ENCODE data around the gene ICA1.

ICA1 gene

DNA sequence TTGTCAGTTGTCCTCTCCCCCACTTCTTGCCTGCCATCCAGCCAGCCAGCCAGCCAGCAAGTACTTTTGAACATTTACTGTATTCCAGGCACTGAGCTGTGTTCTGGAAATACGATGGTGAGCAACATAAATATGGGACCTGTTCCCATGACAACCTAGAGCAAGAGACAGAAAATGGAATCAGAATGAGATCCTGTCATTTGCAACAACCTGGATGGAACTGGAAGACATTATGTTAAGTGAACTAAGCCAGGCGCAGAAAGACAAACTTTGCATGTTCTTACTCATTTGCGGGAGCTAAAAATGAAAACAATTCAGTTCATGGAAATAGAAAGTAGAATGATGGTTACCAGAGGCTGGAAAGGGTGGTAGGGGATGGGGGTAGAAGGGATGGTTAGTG, 140.7 kb downstream of the ICA1 start:
- no peak overlapping the region for H3K4me3 ChIP-seq (ENCODE audit: control insufficient read depth, low read depth, low read length)
- DNase-seq (ENCODE audit: low read depth), result no peak
- TF ChIP-seq, protein P1, sequence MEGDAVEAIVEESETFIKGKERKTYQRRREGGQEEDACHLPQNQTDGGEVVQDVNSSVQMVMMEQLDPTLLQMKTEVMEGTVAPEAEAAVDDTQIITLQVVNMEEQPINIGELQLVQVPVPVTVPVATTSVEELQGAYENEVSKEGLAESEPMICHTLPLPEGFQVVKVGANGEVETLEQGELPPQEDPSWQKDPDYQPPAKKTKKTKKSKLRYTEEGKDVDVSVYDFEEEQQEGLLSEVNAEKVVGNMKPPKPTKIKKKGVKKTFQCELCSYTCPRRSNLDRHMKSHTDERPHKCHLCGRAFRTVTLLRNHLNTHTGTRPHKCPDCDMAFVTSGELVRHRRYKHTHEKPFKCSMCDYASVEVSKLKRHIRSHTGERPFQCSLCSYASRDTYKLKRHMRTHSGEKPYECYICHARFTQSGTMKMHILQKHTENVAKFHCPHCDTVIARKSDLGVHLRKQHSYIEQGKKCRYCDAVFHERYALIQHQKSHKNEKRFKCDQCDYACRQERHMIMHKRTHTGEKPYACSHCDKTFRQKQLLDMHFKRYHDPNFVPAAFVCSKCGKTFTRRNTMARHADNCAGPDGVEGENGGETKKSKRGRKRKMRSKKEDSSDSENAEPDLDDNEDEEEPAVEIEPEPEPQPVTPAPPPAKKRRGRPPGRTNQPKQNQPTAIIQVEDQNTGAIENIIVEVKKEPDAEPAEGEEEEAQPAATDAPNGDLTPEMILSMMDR (conservative IDR thresholded peaks at IDR 0.05; ENCODE audit: control insufficient read depth, insufficient read depth, low read depth, low read length), result no peak

DNA sequence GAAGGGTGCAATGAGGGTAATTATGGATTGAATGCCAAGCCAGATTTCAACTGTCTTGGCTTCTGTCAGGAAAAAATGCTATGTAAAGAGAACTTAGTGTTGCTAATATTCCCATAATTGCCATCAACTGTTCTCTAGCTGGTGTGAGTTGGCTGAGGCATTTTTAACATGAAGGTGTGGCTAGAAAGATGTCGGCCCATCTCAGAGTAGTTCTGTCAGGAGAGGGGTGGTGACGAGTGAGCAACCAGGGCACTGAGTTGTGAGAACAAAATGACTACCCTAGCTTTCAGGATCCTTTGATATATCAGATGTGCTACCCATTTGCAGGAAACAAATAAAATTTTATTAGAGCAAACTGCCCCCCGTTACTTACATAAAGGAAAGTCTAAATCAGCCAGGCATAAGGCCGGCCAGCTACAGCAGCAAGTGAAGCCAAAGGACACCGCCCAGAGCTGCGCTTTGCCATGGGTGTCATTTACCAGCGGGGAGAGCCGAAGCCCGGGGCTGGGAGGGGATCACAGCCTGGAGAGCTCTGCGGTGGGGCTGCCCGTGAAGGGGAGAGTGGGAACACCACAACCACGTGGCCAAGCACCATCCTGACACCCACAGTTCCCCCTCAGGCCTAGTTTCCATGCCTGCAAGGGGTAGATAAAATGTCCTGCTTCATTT, 141.4 kb downstream of the ICA1 start:
- DNase-seq (ENCODE audit: low read depth), result no peak
- TF ChIP-seq, protein P1 (conservative IDR thresholded peaks at IDR 0.05; ENCODE audit: control insufficient read depth, insufficient read depth, low read depth, low read length), result no peak
- no peak overlapping the region for H3K4me3 ChIP-seq (ENCODE audit: control insufficient read depth, low read depth, low read length)

DNA sequence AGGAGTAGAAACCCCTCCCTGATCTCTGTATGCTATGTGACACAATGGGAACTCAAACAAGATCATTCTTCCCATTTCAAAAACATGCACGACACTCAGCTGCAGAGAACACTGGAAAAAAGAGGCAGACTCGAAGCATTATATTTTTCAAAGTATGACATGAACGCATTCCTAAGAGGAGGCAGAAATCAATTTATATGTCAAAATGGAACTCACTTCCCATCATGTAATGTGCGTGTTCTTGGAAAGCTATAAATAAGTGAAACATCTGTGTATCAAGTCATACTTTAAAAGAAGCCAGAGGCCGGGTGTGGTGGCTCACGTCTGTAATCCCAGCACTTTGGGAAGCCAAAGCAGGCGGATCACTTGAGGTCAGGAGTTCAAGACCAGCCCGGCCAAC, 142.7 kb downstream of the ICA1 start:
- TF ChIP-seq, protein P1 (conservative IDR thresholded peaks at IDR 0.05; ENCODE audit: control insufficient read depth, insufficient read depth, low read depth, low read length), result no peak
- H3K4me3 ChIP-seq (ENCODE audit: control insufficient read depth, low read depth, low read length), result no peak overlapping the region
- DNase-seq (ENCODE audit: low read depth), result no peak

DNA sequence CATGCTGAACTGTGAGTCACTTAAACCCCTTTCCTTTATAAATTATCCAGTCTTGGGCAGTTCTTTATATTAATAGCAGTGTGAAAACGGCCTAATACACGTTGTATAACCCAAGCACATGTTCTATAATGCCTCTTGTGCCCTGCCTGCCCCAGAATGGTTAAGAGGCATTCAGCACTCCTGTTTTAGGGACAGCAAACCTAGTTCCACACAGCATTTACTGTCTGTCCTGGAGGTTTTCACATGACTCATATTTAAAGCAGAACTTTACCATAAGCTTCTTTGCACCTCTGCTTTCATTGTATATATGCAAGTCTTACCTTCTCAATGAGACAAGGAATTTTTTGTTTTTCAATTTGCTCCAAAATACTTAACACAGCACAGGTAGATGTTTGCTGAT, 144.8 kb downstream of the ICA1 start:
- DNase-seq (ENCODE audit: low read depth), result no peak
- TF ChIP-seq, protein P1 (conservative IDR thresholded peaks at IDR 0.05; ENCODE audit: control insufficient read depth, insufficient read depth, low read depth, low read length), result no peak
- H3K4me3 ChIP-seq (ENCODE audit: control insufficient read depth, low read depth, low read length), result no peak overlapping the region

DNA sequence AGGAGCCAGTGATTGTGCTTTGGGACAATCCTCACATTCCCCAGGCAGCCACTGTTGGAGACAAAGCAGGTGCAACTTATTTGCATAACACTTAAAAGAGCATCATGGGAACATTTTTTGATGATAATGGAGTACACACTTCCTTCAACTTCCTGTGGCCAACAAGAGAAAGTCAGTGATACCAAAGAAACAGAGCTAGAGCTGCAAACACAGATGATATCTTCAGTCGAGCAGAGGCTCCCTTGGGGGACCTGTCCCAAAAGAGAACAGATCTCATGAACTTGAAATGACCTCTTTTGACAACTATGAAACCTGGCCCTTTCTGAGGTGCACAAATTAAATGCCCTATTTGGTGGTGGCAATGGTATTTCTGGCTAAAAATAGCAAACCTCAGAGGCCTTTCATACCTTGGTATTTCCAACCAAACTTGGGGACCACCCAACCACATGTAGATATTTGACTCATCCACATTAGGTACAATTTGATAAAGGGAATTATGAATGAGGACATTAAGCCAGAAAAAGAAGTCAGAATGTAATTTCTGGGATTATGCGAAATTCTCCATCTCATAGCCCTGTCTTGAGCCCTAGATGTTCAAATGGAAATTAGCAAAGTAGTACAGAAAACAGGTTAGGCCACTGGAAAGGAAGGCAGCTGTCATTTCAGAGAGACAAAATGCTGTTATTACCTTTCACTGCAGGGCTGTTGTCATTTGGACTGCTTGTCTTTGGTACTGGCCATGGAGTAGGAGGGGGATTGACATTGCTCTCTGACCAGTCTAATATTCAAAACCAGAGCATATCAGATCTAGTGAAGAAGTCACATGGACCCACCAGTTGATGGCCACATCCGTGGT, 146.2 kb downstream of the ICA1 start:
- DNase-seq (ENCODE audit: low read depth), result no peak
- no peak overlapping the region for H3K4me3 ChIP-seq (ENCODE audit: control insufficient read depth, low read depth, low read length)
- TF ChIP-seq, protein P1 (conservative IDR thresholded peaks at IDR 0.05; ENCODE audit: control insufficient read depth, insufficient read depth, low read depth, low read length), result no peak

DNA sequence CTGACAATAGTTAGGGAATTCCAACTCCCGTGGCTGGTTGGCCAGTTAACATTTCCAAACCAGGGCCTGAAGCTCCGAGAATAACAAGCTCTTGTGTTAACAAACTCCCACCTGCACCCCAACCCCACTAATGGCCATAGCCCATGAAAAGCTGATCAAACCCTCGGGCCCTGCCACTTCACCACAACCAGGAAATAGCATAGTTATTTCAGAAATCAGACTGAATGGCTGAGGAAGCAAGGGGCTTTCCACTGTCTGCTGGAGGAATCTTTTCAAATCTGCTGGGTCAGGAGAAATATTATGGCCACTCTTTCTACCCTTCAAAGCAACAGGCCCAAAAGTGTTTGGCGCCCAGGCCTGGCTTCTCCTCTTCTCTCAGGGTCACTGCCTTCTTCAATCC, 147.8 kb downstream of the ICA1 start:
- no peak overlapping the region for H3K4me3 ChIP-seq (ENCODE audit: control insufficient read depth, low read depth, low read length)
- DNase-seq (ENCODE audit: low read depth), result no peak
- TF ChIP-seq, protein P1 (conservative IDR thresholded peaks at IDR 0.05; ENCODE audit: control insufficient read depth, insufficient read depth, low read depth, low read length), result no peak
